ENCODE measurements around the gene ROR1.

DNA sequence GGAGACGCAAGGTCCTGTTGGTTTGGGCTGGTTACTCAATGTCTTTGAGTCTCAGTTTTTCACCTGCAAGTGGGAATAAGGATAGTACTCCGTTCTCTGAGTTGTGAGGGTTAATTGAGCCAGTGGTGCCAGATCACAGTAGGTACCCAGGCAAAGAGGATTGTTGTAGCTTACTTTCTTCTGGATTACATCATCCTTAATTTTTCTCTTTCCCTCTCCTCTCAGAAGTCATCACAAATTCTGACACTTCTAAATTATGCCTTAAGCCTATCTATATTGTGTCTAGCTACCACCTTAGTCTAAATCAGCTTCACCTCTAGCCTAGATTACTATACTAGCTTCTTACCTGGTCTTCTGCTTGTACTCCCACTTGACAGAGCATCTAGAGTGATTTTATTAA lies 149.5 kb downstream of the ROR1 start:
- TF ChIP-seq ZNF565 (CRISPR knock-in tag; conservative IDR thresholded peaks at IDR 0.05; ENCODE audit: low read depth), result no peak
- no peak for TF ChIP-seq ZFP30 (CRISPR knock-in tag; IDR thresholded peaks at IDR 0.05)
- no peak for TF ChIP-seq TCF4 (CRISPR knock-in tag; IDR thresholded peaks at IDR 0.05; ENCODE audit: borderline replicate concordance)
- TF ChIP-seq PATZ1 (CRISPR knock-in tag; IDR thresholded peaks at IDR 0.05; ENCODE audit: borderline replicate concordance), result no peak

All from SK-N-SH treated with all-trans-retinoic acid at 6 μM for 48 hours (cell line).